Kidney epithelial cell (primary cell): ENCODE measurements around the gene YWHAH. TPM values are rescaled to one million over a fixed set of nuclear protein-coding genes. Genes with fewer than 3 reads are reported as not detected.
"Not testable (repeated sequence)": the region's sequence is repeated elsewhere in the genome, so short reads cannot be mapped to it uniquely, and the experiment has no call there.

ENCODE experiments used
- DNase-seq: peaks from one replicate; pipeline ENCODE4 v3.0.0-alpha.2; 2010; ENCODE audit warnings: low read depth
- H3K27me3 ChIP-seq: 2 replicates; pipeline ENCODE4 v1.6.0; 2011; ENCODE audit warnings: low read length; ENCODE audit not compliant: control insufficient read depth, insufficient read depth
- H3K36me3 ChIP-seq: 2 replicates; pipeline ENCODE4 v1.5.1; 2011; ENCODE audit warnings: low read length; ENCODE audit not compliant: control insufficient read depth, insufficient read depth
- H3K4me3 ChIP-seq: 2 replicates; pipeline ENCODE4 v1.5.1; 2011; ENCODE audit warnings: low read depth, mild to moderate bottlenecking, control low read depth, low read length
- total RNA-seq: library from RNA; depleted of rRNA; stranded (reverse); fragments of >200 nt; gene quantifications from 2 replicates; pipeline ENCODE4 v1.2.3, GENCODE V29; 2015
- TF ChIP-seq, protein P1 (sequence below): IDR thresholded peaks from 2 replicates; pipeline ENCODE4 v1.5.1; 2011; ENCODE audit warnings: mild to moderate bottlenecking, moderate library complexity, low read length, control low read depth, inconsistent platforms; ENCODE audit not compliant: insufficient read depth, poor library complexity, severe bottlenecking

Gene YWHAH
- total RNA-seq, 1 donor from 2014 or later: 183 TPM

DNA sequence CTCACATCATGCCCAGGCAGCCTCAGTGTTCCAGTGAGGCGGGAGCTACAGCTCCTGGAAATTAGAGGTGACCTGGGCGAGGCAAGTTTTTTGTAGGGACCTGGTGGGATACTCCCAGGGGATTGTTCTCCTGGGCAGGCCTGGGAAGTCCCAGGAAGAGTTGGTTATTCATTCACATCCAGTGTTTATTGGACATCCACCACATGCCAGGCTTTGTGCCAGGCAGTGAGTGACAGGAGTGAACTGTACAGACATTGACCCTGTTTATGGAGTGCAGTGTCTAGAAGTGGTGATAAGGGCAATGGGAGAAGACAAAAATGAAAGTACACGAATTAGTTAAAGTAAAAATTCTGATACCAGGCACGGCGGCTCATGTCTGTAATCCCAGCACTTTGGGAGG is 29.4 kb downstream of the YWHAH start:
- TF ChIP-seq, protein P1, sequence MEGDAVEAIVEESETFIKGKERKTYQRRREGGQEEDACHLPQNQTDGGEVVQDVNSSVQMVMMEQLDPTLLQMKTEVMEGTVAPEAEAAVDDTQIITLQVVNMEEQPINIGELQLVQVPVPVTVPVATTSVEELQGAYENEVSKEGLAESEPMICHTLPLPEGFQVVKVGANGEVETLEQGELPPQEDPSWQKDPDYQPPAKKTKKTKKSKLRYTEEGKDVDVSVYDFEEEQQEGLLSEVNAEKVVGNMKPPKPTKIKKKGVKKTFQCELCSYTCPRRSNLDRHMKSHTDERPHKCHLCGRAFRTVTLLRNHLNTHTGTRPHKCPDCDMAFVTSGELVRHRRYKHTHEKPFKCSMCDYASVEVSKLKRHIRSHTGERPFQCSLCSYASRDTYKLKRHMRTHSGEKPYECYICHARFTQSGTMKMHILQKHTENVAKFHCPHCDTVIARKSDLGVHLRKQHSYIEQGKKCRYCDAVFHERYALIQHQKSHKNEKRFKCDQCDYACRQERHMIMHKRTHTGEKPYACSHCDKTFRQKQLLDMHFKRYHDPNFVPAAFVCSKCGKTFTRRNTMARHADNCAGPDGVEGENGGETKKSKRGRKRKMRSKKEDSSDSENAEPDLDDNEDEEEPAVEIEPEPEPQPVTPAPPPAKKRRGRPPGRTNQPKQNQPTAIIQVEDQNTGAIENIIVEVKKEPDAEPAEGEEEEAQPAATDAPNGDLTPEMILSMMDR: no peak
- DNase-seq: no peak
- no peak overlapping the region for H3K4me3 ChIP-seq
- H3K27me3 ChIP-seq: no peaks in the 10 kb centered on the region
- H3K36me3 ChIP-seq: no peaks in the 10 kb centered on the region

DNA sequence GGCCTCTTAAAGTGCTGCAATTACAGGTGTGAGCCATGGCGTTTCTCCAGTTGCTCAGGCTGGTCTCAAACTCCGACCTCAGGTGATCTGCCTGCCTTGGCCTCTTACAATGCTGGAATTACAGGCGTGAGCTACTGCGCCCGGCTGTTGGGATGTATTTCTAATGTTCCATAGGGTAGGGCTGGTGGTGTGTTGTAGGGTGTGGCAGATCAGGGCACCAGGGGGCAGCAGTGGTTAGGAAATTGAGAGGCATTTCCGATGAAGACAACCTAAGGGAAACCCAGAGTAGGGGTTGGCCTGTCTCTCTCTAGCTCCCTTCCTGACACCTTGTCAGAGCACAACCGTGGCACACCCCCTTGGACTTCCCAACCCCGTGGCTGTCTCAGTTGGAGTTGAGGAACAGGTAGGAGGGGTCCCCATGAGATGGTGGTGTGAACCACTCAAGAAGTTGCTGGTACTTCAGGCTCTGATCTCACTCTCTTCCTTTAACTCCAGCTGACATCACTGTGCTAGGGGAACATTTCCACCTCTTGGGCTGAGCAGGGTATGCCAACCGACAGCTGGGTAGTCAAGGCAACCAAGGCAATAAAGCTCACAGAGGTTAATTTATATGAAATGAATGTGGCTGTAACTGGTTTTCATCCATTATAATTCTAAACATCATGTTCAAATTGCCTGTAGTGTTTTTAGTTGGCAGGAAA is 33.0 kb downstream of the YWHAH start:
- no peak for DNase-seq
- Histone ChIP-seq H3K36me3 (no peaks in the 10 kb centered on the region), H3K27me3 (no peaks in the 10 kb centered on the region), H3K4me3 (no peak overlapping the region)
- TF ChIP-seq, protein P1: peak; percentile 80

DNA sequence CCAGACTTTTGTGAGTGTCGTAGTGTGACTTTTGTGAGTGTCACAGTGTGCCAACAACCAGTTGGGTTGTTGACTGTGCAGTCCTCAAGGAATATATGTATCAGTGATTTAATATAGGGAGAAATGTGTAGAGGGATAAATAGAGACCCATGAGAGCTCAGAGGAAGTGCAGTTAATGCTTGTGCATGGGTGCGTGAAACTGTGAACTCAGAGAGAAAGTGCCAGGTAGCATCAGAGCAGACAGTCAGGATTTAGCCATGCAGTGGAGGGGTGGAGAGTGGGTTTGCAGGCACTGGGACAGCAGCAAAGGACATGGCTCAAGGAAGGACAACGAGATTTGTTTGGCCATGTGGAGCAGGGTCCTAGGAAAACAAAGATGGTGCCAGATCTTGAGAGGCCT is 33.6 kb downstream of the YWHAH start:
- H3K36me3 ChIP-seq: no peaks in the 10 kb centered on the region
- no peak for DNase-seq
- no peaks in the 10 kb centered on the region for H3K27me3 ChIP-seq
- H3K4me3 ChIP-seq: no peak overlapping the region
- TF ChIP-seq, protein P1: no peak

DNA sequence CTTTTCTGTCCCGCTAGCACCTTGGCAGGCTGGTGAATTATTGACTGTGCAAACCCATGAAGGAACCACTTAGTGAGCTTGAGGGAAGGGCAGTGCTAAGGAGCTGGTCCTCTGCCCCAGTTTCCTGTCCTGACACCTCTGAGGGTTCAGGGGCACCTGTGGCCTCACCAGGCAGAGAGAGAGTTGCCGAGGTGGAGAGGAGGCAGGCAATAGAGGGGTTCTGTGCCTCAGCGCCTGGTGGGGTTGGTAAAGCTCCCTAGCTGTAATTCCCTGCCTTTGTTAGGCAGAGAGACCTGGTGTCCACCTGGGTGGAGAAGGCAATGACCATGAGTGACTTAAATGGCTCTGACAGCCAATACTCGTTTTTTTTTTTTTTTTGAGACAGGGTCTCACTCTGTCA is 36.3 kb downstream of the YWHAH start:
- H3K4me3 ChIP-seq: no peak overlapping the region
- no peaks in the 10 kb centered on the region for H3K36me3 ChIP-seq
- no peak for DNase-seq
- no peaks in the 10 kb centered on the region for H3K27me3 ChIP-seq
- TF ChIP-seq, protein P1: no peak

DNA sequence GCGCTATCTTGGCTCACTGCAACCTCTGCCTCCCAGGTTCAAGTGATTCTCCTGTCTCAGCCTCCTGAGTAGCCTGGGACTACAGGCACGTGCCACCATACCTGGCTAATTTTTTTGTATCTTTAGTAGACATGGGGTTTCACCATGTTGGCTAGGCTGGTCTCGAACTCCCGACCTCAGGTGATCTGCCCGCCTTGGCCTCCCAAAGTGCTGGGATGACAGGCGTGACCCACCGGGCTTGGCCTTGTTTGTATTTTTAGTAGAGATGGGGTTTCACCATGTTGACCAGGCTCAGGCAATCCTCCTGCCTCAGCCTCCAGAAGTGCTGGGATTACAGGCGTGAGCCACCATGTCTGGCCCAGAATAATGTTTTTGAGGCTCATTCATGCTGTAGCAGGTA is 37.6 kb downstream of the YWHAH start:
- not testable (repeated sequence) for H3K27me3 ChIP-seq, H3K4me3 ChIP-seq, H3K36me3 ChIP-seq, DNase-seq

DNA sequence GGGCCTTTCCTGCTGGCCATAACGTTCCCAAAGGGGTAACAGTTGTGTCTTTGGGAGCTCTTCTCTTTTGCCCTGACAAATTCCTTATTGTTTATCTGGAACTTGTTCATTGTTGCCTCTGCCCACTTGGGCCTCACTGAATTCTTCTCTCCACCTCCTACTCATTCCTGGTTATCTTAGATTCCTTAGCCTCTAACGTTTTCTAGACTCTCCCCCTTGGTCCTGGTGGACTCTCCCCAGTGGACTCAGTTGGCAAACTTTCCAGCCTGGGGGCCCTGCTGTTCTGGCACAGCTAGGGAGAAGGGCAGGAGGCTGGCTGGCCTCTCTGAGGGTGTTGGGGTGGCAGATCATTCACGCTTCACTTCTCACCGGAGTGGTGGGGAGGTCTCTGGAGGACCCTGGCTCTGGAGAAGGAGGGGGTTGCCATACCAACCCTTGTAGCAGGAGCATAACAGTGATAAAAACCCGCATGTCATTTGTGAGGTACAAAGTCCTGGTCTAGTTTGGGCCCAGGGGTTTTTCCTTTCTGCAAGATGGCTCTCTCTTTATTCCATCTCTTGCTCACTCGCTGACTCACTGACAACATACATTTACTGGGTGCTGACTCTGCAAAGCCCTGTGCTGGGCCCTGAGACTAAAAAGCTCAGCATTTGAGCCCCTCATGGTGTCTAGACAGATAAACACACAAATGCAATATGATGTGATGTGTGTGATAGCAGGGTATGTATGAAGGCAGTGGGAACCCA is 39.7 kb downstream of the YWHAH start:
- no peak for DNase-seq
- Histone ChIP-seq H3K36me3 (no peaks in the 10 kb centered on the region), H3K4me3 (no peak overlapping the region), H3K27me3 (no peaks in the 10 kb centered on the region)
- TF ChIP-seq, protein P1: no peak
